HG03095 (cell line): ENCODE data around the gene PLCZ1.

ENCODE experiments used
- ATAC-seq: cut with Tn5 transposase; IDR thresholded peaks from one replicate; pipeline ENCODE4 v1.9.1; 2021; ENCODE audit warnings: moderate library complexity; ENCODE audit not compliant: unreplicated experiment

The PLCZ1 gene

DNA sequence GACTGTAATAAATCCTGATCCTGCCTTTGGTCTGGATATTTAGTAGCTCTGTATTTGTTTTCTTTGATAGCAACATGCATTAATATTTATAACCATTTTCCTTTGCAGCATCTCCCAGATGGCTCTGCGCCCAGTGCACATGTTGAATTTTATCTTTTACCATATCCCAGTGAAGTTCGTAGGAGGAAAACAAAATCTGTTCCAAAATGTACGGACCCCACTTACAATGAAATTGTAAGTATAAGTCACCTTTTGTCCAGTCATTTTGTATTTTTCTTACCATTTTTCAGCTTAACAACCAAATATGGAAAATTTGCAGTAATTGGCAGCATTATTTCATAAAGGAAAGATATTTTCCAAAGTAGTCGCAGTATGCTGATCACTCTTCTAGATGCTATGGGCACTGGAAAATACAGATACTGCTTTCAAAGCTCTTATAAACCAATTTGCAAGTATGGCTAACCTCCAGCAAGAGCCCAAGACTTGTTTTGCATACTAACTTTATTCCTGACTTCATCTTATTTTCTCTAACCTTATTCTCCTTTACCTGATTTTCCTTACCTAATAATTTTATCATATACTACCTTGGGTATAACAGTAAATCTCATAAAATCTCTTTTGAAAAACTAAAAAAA is 97.4 kb downstream of the PLCZ1 start:
- ATAC-seq, result no peak

DNA sequence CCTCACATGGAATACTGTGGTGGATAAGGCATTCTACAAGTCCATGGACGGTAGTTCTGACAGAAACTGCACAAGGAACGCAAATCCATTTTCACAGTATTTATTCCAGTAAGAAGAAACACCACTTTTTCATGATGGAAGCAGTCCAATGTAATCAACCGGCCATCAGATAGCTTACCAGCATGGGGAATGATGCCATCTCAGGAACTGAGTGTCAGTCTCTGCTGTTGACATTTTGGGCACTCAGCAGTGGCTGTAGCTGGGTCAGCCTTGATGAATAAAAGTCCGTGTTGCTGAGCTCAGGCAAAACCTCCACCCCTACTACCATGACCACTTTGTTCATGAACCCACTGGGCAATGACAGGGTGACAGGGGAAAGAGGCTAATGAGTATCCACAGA is 103.4 kb downstream of the PLCZ1 start:
- ATAC-seq, result no peak
